Measurements from ENCODE around the gene CFAP299. TPM values are rescaled to one million over a fixed set of nuclear protein-coding genes. Genes with fewer than 3 reads are reported as not detected.
"Not testable (repeated sequence)": the region's sequence is repeated elsewhere in the genome, so short reads cannot be mapped to it uniquely, and the experiment has no call there.

Gene CFAP299
- total RNA-seq, 1 donor = 2.5 TPM

- H3K79me2 ChIP-seq (ENCODE audit: insufficient read depth, low read length) = no peaks in the 10 kb centered on the region
- H3K4me3 ChIP-seq (ENCODE audit: insufficient read depth, low read length) = no peak overlapping the region
- H3K27me3 ChIP-seq (ENCODE audit: insufficient read depth, low read length) = no peaks in the 10 kb centered on the region
- no peaks in the 10 kb centered on the region for H3K36me3 ChIP-seq (ENCODE audit: insufficient read depth, low read length)
- no peak for TF ChIP-seq CTCF (IDR thresholded peaks at IDR 0.05; ENCODE audit: extremely low read depth, low read depth, low read length)
- no peak overlapping the region for H3K4me2 ChIP-seq (ENCODE audit: insufficient read depth, low read length)
- H3K9me3 ChIP-seq (ENCODE audit: low read depth, low read length) = no peaks in the 10 kb centered on the region
- DNase-seq (ENCODE audit: insufficient read length, low spot score, missing footprints) = no peak
- H2AFZ ChIP-seq (ENCODE audit: low read length) = no peak overlapping the region
- H4K20me1 ChIP-seq (ENCODE audit: insufficient read depth, low read length) = no peaks in the 10 kb centered on the region
- no peaks in the 10 kb centered on the region for H3K4me1 ChIP-seq (ENCODE audit: insufficient read depth, low read length)
- H3K27ac ChIP-seq (ENCODE audit: low read depth, low read length) = no peak overlapping the region
These were observed 310.5 kb downstream of the CFAP299 start for GRCh38 chr4:80646061-80646460.

GRCh38 chr4:80655662-80656061, 320.1 kb downstream of the CFAP299 start:
- no peak overlapping the region for H3K27ac ChIP-seq (ENCODE audit: low read depth, low read length)
- no peaks in the 10 kb centered on the region for H3K4me1 ChIP-seq (ENCODE audit: insufficient read depth, low read length)
- no peaks in the 10 kb centered on the region for H3K27me3 ChIP-seq (ENCODE audit: insufficient read depth, low read length)
- no peak overlapping the region for H3K4me2 ChIP-seq (ENCODE audit: insufficient read depth, low read length)
- H3K4me3 ChIP-seq (ENCODE audit: insufficient read depth, low read length) = no peak overlapping the region
- no peak overlapping the region for H2AFZ ChIP-seq (ENCODE audit: low read length)
- no peaks in the 10 kb centered on the region for H3K79me2 ChIP-seq (ENCODE audit: insufficient read depth, low read length)
- no peak for TF ChIP-seq CTCF (IDR thresholded peaks at IDR 0.05; ENCODE audit: extremely low read depth, low read depth, low read length)
- H4K20me1 ChIP-seq (ENCODE audit: insufficient read depth, low read length) = no peaks in the 10 kb centered on the region
- no peaks in the 10 kb centered on the region for H3K9me3 ChIP-seq (ENCODE audit: low read depth, low read length)
- H3K36me3 ChIP-seq (ENCODE audit: insufficient read depth, low read length) = no peaks in the 10 kb centered on the region
- DNase-seq (ENCODE audit: insufficient read length, low spot score, missing footprints) = no peak

GRCh38 chr4:80670118-80670517, 334.6 kb downstream of the CFAP299 start:
- not testable (repeated sequence) for H3K4me3 ChIP-seq (ENCODE audit: insufficient read depth, low read length); H3K27me3 ChIP-seq (ENCODE audit: insufficient read depth, low read length); DNase-seq (ENCODE audit: insufficient read length, low spot score, missing footprints)

GRCh38 chr4:80678413-80678812, 342.9 kb downstream of the CFAP299 start:
- Histone ChIP-seq H4K20me1 (ENCODE audit: insufficient read depth, low read length) (no peaks in the 10 kb centered on the region), H2AFZ (ENCODE audit: low read length) (no peak overlapping the region), H3K27ac (ENCODE audit: low read depth, low read length) (no peak overlapping the region), H3K27me3 (ENCODE audit: insufficient read depth, low read length) (no peaks in the 10 kb centered on the region), H3K4me1 (ENCODE audit: insufficient read depth, low read length) (no peaks in the 10 kb centered on the region), H3K9me3 (ENCODE audit: low read depth, low read length) (no peaks in the 10 kb centered on the region), H3K4me3 (ENCODE audit: insufficient read depth, low read length) (no peak overlapping the region), H3K36me3 (ENCODE audit: insufficient read depth, low read length) (no peaks in the 10 kb centered on the region), H3K4me2 (ENCODE audit: insufficient read depth, low read length) (no peak overlapping the region), H3K79me2 (ENCODE audit: insufficient read depth, low read length) (no peaks in the 10 kb centered on the region)
- no peak for DNase-seq (ENCODE audit: insufficient read length, low spot score, missing footprints)
- no peak for TF ChIP-seq CTCF (IDR thresholded peaks at IDR 0.05; ENCODE audit: extremely low read depth, low read depth, low read length)

More at GRCh38 chr4:80670118-80670517, 334.6 kb downstream of the CFAP299 start:
- not testable (repeated sequence) for H3K79me2 ChIP-seq (ENCODE audit: insufficient read depth, low read length); H3K36me3 ChIP-seq (ENCODE audit: insufficient read depth, low read length); H4K20me1 ChIP-seq (ENCODE audit: insufficient read depth, low read length); H3K4me1 ChIP-seq (ENCODE audit: insufficient read depth, low read length); H2AFZ ChIP-seq (ENCODE audit: low read length); H3K4me2 ChIP-seq (ENCODE audit: insufficient read depth, low read length); H3K27ac ChIP-seq (ENCODE audit: low read depth, low read length); H3K9me3 ChIP-seq (ENCODE audit: low read depth, low read length)
